AG10803 (cell line): ENCODE data around the gene OIP5.
A peak's percentile ranks its signal among the peaks of the same experiment; 100 is the strongest.
"Not testable (repeated sequence)": the region's sequence is repeated elsewhere in the genome, so short reads cannot be mapped to it uniquely, and the experiment has no call there.

Experiments used
- DNase-seq: peaks from one replicate; pipeline ENCODE4 v3.0.0; 2010; ENCODE audit warnings: low read depth
- H3K4me3 ChIP-seq: 2 replicates; pipeline ENCODE4 v1.5.1; 2011; ENCODE audit warnings: mild to moderate bottlenecking, low read length, control low read depth
- CTCF ChIP-seq: conservative IDR thresholded peaks from 2 replicates; pipeline ENCODE4 v1.5.1; 2011; ENCODE audit warnings: mild to moderate bottlenecking, low read length, control low read depth, inconsistent platforms

Gene OIP5

GRCh38 chr15:41284427-41285177, 47.8 kb downstream of the OIP5 start:
- H3K4me3 ChIP-seq = peak overlapping the region; percentile 97
- TF ChIP-seq CTCF = no peak
- peak; percentile 14 for DNase-seq

- H3K4me3 ChIP-seq = peak overlapping the region; percentile 97
- DNase-seq = peak; percentile 100
- TF ChIP-seq CTCF = no peak
Measured at GRCh38 chr15:41283653-41284426, 48.6 kb downstream of the OIP5 start.

GRCh38 chr15:41282980-41283652, 49.3 kb downstream of the OIP5 start:
- peak overlapping the region; percentile 50 for H3K4me3 ChIP-seq
- DNase-seq = not testable (repeated sequence)

GRCh38 chr15:41282436-41282835, 50.0 kb downstream of the OIP5 start:
- H3K4me3 ChIP-seq, DNase-seq: not testable (repeated sequence)

GRCh38 chr15:41281236-41281635, 51.2 kb downstream of the OIP5 start:
- no peak overlapping the region for H3K4me3 ChIP-seq
- TF ChIP-seq CTCF = no peak
- DNase-seq = peak; percentile 88

GRCh38 chr15:41279535-41280283, 52.7 kb downstream of the OIP5 start:
- TF ChIP-seq CTCF = no peak
- no peak for DNase-seq
- H3K4me3 ChIP-seq = no peak overlapping the region

- H3K4me3 ChIP-seq = no peak overlapping the region
- no peak for TF ChIP-seq CTCF
- no peak for DNase-seq
Measured at GRCh38 chr15:41278319-41278718, 54.1 kb downstream of the OIP5 start.
